Right lobe of liver (tissue), 4 donors: Measurements from ENCODE around the gene SMC5.

Source experiments
- POLR2A ChIP-seq: fragments of 450-650 bp; IDR thresholded peaks from one replicate; pipeline ENCODE4 v1.6.1; 2017; ENCODE audit warnings: antibody characterized with exemption, mild to moderate bottlenecking
- TF ChIP-seq, protein P1 (sequence below), 4 donors: fragments of 200-600 bp in 3 of 4; fragments of 450-650 bp in 1 of 4; IDR thresholded peaks; one replicate each; pipeline versions ENCODE4 v1.5.1 to v1.8.0; 2016 to 2022; ENCODE audit warnings: antibody characterized with exemption in 4 of 4, mild to moderate bottlenecking in 2 of 4
- donor health status: DM: no; HTN: no; CAD: no.
- donor health status: DM: no; HTN: no; CAD: no.
- donor health status: DM: no; HTN: yes; CAD: no.

DNA sequence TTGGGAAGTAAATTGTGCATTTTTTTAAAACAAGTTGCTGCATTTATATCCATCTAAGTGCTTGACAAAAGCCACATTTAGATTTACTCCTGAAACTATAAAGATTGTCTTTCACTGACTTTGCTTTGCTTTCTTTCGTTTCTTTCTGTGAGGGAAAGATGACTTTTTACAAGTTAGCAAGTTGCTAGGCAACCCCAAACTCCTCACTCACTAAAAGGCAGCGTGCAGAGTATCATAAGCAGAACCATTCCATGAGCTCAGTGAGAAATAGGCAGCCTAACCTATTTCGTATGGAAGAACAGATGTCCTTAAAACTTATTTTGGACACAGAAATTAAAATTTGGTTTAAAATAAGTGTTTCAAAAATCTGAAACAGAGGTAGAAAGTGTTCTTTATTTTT, 126.6 kb downstream of the SMC5 start:
- TF ChIP-seq POLR2A = no peak
- TF ChIP-seq, protein P1, sequence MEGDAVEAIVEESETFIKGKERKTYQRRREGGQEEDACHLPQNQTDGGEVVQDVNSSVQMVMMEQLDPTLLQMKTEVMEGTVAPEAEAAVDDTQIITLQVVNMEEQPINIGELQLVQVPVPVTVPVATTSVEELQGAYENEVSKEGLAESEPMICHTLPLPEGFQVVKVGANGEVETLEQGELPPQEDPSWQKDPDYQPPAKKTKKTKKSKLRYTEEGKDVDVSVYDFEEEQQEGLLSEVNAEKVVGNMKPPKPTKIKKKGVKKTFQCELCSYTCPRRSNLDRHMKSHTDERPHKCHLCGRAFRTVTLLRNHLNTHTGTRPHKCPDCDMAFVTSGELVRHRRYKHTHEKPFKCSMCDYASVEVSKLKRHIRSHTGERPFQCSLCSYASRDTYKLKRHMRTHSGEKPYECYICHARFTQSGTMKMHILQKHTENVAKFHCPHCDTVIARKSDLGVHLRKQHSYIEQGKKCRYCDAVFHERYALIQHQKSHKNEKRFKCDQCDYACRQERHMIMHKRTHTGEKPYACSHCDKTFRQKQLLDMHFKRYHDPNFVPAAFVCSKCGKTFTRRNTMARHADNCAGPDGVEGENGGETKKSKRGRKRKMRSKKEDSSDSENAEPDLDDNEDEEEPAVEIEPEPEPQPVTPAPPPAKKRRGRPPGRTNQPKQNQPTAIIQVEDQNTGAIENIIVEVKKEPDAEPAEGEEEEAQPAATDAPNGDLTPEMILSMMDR (IDR thresholded peaks at IDR 0.05) = no peak
